Liver (tissue), 3 donors: Measurements from ENCODE around the gene SDR9C7.
"Not testable (repeated sequence)": the region's sequence is repeated elsewhere in the genome, so short reads cannot be mapped to it uniquely, and the experiment has no call there.

Source experiments
- ATF3 ChIP-seq: IDR thresholded peaks from 2 replicates; pipeline ENCODE4 v1.6.1; 2016; ENCODE audit warnings: antibody characterized with exemption
- CTCF ChIP-seq: fragments of 150-350 bp; IDR thresholded peaks from 2 replicates; pipeline ENCODE4 v1.5.1; 2017; ENCODE audit warnings: improper control_type of control experiment, low read depth, low read length; ENCODE audit not compliant: missing input control
- FOXA2 ChIP-seq: IDR thresholded peaks from 2 replicates; pipeline ENCODE4 v1.6.1; 2016; ENCODE audit warnings: antibody characterized with exemption
- HNF4A ChIP-seq, 2 donors: conservative IDR thresholded peaks; 2 replicates each; pipeline ENCODE4 v1.6.1; 2016; ENCODE audit warnings: antibody characterized with exemption in 2 of 2, mild to moderate bottlenecking in 2 of 2
- JUND ChIP-seq, 2 donors: IDR thresholded peaks; 2 replicates each; pipeline ENCODE4 v1.6.1; 2016; ENCODE audit warnings: antibody characterized with exemption in 2 of 2
- RAD21 ChIP-seq, 2 donors: IDR thresholded peaks; 2 replicates each; pipeline ENCODE4 v1.6.1; 2016; ENCODE audit warnings: antibody characterized with exemption in 2 of 2, mild to moderate bottlenecking in 2 of 2
- REST ChIP-seq: IDR thresholded peaks from 2 replicates; pipeline ENCODE4 v1.6.1; 2016; ENCODE audit warnings: antibody characterized with exemption, mild to moderate bottlenecking
- RXRA ChIP-seq, 2 donors: IDR thresholded peaks; 2 replicates each; pipeline ENCODE4 v1.6.1; 2017 to 2018; ENCODE audit warnings: antibody characterized with exemption in 2 of 2, mild to moderate bottlenecking in 1 of 2
- SP1 ChIP-seq: IDR thresholded peaks from 2 replicates; pipeline ENCODE4 v1.6.1; 2018; ENCODE audit warnings: antibody characterized with exemption, mild to moderate bottlenecking
- TAF1 ChIP-seq: conservative IDR thresholded peaks from 2 replicates; pipeline ENCODE4 v1.6.1; 2016; ENCODE audit warnings: antibody characterized with exemption, mild to moderate bottlenecking
- ZBTB33 ChIP-seq: IDR thresholded peaks from 2 replicates; pipeline ENCODE4 v1.6.1; 2016; ENCODE audit warnings: antibody characterized with exemption
- donor health status: healthy.
- donor health status: healthy.

- not testable (repeated sequence) for TF ChIP-seq REST; CTCF; RAD21 (IDR thresholded peaks at IDR 0.05); JUND (IDR thresholded peaks at IDR 0.05); SP1; HNF4A (conservative IDR thresholded peaks at IDR 0.05); TAF1; ZBTB33; RXRA (IDR thresholded peaks at IDR 0.05); ATF3; FOXA2
Observed at GRCh38 chr12:56965124-56965523, 30.9 kb upstream of the SDR9C7 start.
